HG03103 (cell line): Measurements from ENCODE around the gene BTBD9.

ENCODE experiments used
- ATAC-seq: cut with Tn5 transposase; IDR thresholded peaks from one replicate; pipeline ENCODE4 v1.9.1; 2021; ENCODE audit warnings: low read depth; ENCODE audit not compliant: unreplicated experiment

BTBD9 gene

GRCh38 chr6:38639498-38640215, at the start of gene BTBD9:
TSS of gene BTBD9 (minus strand) at chr6:38639929.
- ATAC-seq: peak; percentile 77

DNA sequence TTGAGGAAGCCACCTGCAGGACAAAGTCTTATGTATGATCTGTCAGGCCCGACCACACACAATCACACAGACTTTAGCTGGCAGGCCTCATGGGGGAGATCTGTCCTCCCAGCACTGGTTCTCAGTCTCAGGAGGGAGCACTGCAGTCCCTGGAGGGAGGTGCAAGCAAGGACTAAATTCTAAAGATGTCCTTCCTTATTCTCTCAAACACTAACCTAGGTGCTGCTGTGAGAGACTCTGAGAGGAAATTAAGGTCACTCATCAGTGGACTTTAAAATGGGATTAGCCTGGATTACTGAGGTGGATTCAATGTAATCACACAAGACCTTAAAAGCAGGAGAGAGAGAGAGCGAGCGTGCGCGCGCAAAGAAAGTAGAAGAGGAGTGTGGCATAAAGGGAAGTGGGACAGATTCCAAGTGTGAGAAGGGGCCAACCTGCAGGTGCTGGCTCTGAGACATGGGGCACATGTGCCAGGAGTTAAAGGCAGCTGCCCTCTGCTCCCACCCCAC, 48.9 kb upstream of the BTBD9 start:
- ATAC-seq: no peak

- ATAC-seq: no peak
Observed at GRCh38 chr6:38687549-38687948, 47.8 kb upstream of the BTBD9 start.

DNA sequence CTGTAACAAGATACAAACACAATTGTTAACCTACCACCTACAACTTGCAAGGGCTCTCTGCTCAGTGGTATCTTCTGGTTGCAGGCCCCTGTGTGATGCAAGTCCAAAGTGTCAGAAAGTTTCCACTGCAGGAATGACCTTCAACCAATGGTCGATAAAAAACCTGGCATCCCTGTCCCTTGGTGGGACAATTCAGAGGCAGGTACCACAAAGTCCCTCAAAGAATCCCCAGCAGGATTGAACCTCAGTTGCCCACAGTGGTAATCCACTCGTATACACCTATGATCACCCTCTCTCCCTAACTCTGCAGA, 47.3 kb upstream of the BTBD9 start:
- no peak for ATAC-seq

GRCh38 chr6:38686270-38687042, 46.7 kb upstream of the BTBD9 start:
- no peak for ATAC-seq

DNA sequence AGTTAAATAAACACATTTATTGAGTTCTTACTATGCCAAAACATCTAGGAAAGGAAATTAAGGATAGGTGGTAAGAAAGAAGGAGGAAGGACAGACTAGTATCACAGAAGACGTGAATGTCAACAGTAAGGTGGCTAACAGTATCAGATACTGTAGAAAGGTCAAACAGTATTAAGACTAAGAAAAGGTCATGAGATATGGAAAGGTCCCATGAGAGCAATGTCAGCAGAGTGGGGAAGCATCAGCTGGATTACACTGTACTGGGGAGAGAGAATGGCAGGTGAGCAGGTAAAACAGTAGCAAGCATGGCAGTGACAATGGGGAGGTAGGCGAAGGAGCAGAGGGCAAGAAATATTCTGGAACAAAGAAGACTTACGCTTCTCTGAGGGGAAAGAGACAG, 45.2 kb upstream of the BTBD9 start:
- no peak for ATAC-seq

- no peak for ATAC-seq
Observed at GRCh38 chr6:38684237-38684636, 44.5 kb upstream of the BTBD9 start.

DNA sequence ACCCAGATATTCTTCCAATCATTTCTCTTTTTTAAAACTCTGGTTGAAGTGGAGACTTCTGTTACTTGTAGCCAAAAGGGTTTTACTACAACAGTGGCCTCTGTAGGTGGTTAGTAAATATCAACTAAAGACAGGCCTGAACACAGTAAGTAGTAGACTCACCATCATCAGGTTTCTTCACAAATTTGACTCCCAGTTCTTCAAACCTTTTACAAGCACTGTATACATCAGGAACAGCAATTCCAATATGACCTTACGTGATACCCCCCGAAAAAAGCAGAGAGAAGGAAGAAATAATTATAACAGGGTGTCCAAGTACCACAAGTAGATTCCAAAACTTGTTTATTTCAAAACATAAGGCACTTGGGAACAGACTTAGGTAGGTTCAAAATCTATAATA, 42.1 kb upstream of the BTBD9 start:
- no peak for ATAC-seq

DNA sequence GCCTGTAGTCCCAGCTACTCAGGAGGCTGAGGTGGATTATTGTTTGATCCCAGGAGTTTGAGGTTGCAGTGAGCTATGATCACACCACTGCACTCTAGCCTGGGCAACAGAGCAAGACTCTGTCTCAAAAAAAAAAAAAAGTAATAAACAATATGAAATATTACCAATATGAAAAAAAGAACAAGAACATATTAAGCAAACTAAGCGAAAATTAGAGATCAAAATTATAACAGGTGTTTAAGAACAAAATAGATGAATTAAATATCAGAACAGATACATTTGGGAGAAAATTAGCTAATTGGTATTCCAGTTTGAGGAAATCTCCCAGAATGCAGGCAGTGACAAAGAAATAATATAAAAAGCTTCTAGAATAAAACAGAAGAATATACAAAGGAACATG, 39.9 kb upstream of the BTBD9 start:
- no peak for ATAC-seq

DNA sequence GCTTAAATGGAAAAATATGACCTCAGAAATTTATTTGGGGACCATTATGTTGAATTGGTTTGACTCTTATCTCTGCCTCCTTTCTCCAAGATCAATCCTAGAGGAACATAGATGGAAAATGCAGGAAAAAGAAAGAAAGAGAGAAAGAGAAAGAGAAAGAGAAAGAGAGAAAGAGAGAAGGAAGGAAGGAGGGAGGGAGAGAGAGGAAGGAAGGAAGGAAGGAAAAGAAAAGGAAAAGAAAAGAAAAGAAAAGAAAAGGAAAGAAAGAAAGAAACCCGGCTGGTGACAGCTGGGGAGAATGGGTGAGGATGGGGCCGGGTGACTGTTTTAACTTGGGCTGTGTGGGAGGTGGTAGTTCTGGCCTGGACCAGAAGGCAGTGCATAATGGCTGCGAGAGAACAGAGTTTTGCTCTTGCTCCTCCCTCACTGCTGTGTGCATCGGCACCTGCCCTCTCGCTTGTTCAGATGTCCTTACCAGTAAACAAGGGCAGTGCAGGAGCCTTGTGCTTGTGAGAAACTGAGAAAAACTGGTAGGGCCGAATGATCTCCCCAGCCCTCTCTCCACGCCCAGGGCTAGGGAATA, 38.5 kb upstream of the BTBD9 start:
- ATAC-seq: no peak

DNA sequence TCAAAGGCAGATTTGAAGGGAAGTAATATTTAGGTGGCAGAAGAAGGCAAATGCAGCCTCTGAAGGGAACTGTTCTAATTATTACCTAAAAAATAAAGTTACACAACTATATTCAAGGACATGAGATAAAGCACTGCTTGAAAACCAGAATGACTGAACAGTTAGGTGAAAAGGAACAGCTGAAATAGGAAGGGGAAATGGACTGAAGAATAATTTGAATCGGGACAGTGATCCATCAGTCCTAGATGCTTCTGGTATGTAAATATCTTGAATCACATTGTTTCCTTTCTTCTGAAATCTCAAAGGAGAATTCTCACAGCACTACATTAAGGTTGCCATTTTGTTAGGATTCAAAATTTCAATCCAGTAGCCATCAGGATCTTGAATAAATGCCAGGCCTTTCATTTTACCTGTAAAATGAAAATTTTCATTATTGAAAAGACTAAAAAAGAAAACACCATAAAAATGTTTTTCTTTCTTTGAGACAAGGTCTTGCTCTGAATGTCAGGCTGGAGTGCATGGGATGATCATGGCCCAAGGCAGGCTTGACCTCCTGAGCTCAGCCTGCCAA, 37.3 kb upstream of the BTBD9 start:
- no peak for ATAC-seq

DNA sequence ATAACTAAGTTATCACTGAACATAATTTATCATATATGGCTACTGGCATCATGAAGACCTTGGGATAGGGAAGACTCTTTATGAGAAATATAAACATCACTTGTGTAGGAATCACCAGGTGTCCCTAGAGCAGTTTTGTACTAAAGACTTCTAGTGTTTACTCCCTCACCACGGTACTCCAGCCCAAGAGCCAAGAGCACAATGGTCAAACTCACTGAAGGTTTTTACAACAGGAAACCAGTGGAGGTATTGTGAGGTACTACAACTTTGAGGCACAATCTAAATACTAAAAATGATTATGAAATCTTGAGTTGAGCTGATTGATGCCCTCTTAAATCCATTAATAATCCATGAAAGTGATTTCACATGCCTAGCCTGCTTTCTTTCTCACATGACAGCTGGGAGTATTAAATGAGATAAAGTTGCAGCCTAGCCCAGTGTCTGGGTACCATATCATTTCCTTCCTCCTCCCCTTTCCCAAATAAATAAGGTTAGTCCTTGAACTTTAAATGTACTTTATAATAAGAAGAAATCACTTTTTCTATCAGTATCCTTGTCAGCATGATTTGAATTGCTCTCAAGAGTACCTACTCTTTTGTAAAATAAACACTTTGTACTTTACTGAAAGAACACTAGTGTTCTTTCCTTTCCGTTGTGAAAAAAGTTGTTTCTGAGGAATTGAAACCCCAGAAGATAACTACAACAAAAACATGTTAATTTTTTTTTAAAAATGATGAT, 36.7 kb upstream of the BTBD9 start:
- no peak for ATAC-seq

GRCh38 chr6:38673397-38674165, 33.9 kb upstream of the BTBD9 start:
- ATAC-seq: no peak

- ATAC-seq: no peak
Observed at GRCh38 chr6:38671885-38672467, 32.2 kb upstream of the BTBD9 start.

- no peak for ATAC-seq
Observed at GRCh38 chr6:38658418-38659167, 18.9 kb upstream of the BTBD9 start.

GRCh38 chr6:38656896-38657295, 17.2 kb upstream of the BTBD9 start:
- no peak for ATAC-seq

GRCh38 chr6:38654263-38654662, 14.5 kb upstream of the BTBD9 start:
- ATAC-seq: no peak

- no peak for ATAC-seq
Observed at GRCh38 chr6:38651121-38651784, 11.5 kb upstream of the BTBD9 start.
